ENCODE results near the gene DMRT2.

DNA sequence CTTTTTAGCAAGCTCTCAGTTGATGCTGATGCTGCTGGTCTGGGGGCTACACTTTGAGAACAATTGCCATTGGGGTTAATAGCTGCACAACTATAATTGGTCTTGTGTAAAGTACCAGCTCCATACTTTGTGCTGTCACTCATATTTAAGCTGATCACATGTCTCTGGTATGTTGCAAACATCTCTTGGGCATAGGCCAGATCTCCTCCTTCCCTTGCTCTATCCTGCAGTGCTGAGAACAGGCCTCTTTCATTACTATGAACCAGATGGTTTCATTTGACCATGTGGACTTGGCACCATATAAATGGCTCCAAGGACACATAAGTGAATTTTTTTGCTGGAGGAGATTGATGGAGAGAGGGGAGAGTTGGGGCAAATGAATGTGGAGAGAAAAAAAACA is 48.4 kb downstream of the DMRT2 start:
- TF ChIP-seq CTCF (IDR thresholded peaks at IDR 0.05): no peak
- TF ChIP-seq EZH2 (IDR thresholded peaks at IDR 0.05; ENCODE audit: borderline replicate concordance, insufficient read depth, low read depth, low read length, poor library complexity, severe bottlenecking): no peak
